Thoracic aorta (tissue), 2 donors: Measurements from ENCODE around the gene MRPS14. TPM values are rescaled to one million over a fixed set of nuclear protein-coding genes. Genes with fewer than 3 reads are reported as not detected.

ENCODE experiments used
- ATAC-seq: fragments of 150-250 bp; one replicate; pipeline ENCODE4 v1.8.0; 2017; ENCODE audit warnings: low read depth; ENCODE audit not compliant: insufficient number of reproducible peaks, low FRiP score
- DNase-seq: peaks from one replicate; pipeline ENCODE4 v3.0.0-alpha.2; 2020; ENCODE audit warnings: low spot score
- H3K27ac ChIP-seq, 2 donors: fragments of 200-600 bp; sonication (generic); 1 replicate in 1 of 2; 2 replicates in 1 of 2; pipeline ENCODE4 v1.5.1; 2016; ENCODE audit warnings: mild to moderate bottlenecking in 2 of 2, moderate library complexity in 2 of 2
- H3K27me3 ChIP-seq: fragments of 200-600 bp; sonication (generic); replicated peaks from 2 replicates; pipeline ENCODE4 v1.6.0; 2016; ENCODE audit warnings: mild to moderate bottlenecking; ENCODE audit not compliant: insufficient read depth
- H3K36me3 ChIP-seq: fragments of 200-600 bp; sonication (generic); one replicate; pipeline ENCODE4 v1.5.1; 2016
- H3K4me1 ChIP-seq, 2 donors: fragments of 200-600 bp; sonication (generic); 1 replicate in 1 of 2; 2 replicates in 1 of 2; pipeline versions ENCODE4 v1.5.1 to v1.6.0; 2016; ENCODE audit warnings: low read depth in 2 of 2, mild to moderate bottlenecking in 1 of 2; ENCODE audit not compliant: control insufficient read depth in 1 of 2
- H3K4me3 ChIP-seq: fragments of 200-600 bp; sonication (generic); 2 replicates; pipeline ENCODE4 v1.5.1; 2016; ENCODE audit warnings: mild to moderate bottlenecking
- H3K9me3 ChIP-seq: fragments of 200-600 bp; sonication (generic); 2 replicates; pipeline ENCODE4 v1.5.1; 2016
- CTCF ChIP-seq: fragments of 200-600 bp; sonication (generic); IDR thresholded peaks from one replicate; pipeline ENCODE4 v1.5.1; 2019; ENCODE audit warnings: antibody characterized with exemption
- total RNA-seq, 2 donors: library from RNA; depleted of rRNA; stranded (reverse); fragments of >200 nt; gene quantifications; one replicate each; pipeline versions ENCODE4 v1.1.0 to v1.2.3, GENCODE V29; 2016

The MRPS14 gene
- total RNA-seq, 2 donors from 2014 or later: 13.5 to 24.2 TPM

GRCh38 chr1:174964261-174964971, 58.8 kb downstream of the MRPS14 start:
- H3K4me1 ChIP-seq: peaks cover 35 to 60% of the 10 kb centered on the region in 2 donors
- DNase-seq (no peak), ATAC-seq (no peak)
- peak overlapping the region; percentile 20 to 56 for H3K27ac ChIP-seq
- no peaks in the 10 kb centered on the region for H3K36me3 ChIP-seq
- H3K27me3 ChIP-seq: no peaks in the 10 kb centered on the region
- H3K9me3 ChIP-seq: no peaks in the 10 kb centered on the region
- H3K4me3 ChIP-seq: no peak overlapping the region
- no peak for TF ChIP-seq CTCF

- no peak overlapping the region for H3K4me3 ChIP-seq
- no peak for TF ChIP-seq CTCF
- DNase-seq: no peak
- H3K27me3 ChIP-seq: no peaks in the 10 kb centered on the region
- no peak for ATAC-seq
- H3K27ac ChIP-seq: peak overlapping the region in 1 of 2 donors; percentile 56
- no peaks in the 10 kb centered on the region for H3K9me3 ChIP-seq
- H3K36me3 ChIP-seq: no peaks in the 10 kb centered on the region
- peaks cover 30 to 57% of the 10 kb centered on the region in 2 donors for H3K4me1 ChIP-seq
Measured at GRCh38 chr1:174963529-174964125, 59.6 kb downstream of the MRPS14 start.

Other genes with a start within 250 kb of the MRPS14 start
- gene CACYBP, start 23.5 kb downstream of the MRPS14 start, total RNA-seq: 10 to 100 TPM; 54.8 to 55.0 TPM
- gene TNN, start 44.4 kb upstream of the MRPS14 start, total RNA-seq: not detected
- gene KIAA0040, start 169.4 kb upstream of the MRPS14 start, total RNA-seq: 10 to 100 TPM; 20.2 to 93.1 TPM